HepG2 (cell line): ENCODE data around the gene PSMC3IP. TPM values are rescaled to one million over a fixed set of nuclear protein-coding genes. Genes with fewer than 3 reads are reported as not detected.

ENCODE experiments used
- AHR ChIP-seq: IDR thresholded peaks from 2 replicates; pipeline ENCODE4 v1.6.1; 2018; ENCODE audit warnings: missing genetic modification reagents, missing compliant biosample characterization
- ATAD3A ChIP-seq: sonication (generic); formaldehyde crosslinking; IDR thresholded peaks from 2 replicates; pipeline ENCODE4 v1.4.0; 2020; ENCODE audit warnings: missing genetic modification reagents
- CHD4 ChIP-seq: fragments of 200-600 bp; sonication (generic); IDR thresholded peaks from 2 replicates; pipeline ENCODE4 v1.7.0; 2017; ENCODE audit warnings: mild to moderate bottlenecking, low read length, borderline replicate concordance
- FOXO1 ChIP-seq: sonication (generic); formaldehyde crosslinking; IDR thresholded peaks from 2 replicates; pipeline ENCODE4 v1.4.0; 2020; ENCODE audit warnings: missing genetic modification reagents
- HNRNPK ChIP-seq: fragments of 200-400 bp; formaldehyde crosslinking; IDR thresholded peaks from 2 replicates; pipeline ENCODE4 v1.6.1; 2018; ENCODE audit warnings: low read length, low read depth, moderate library complexity, mild to moderate bottlenecking; ENCODE audit not compliant: poor library complexity, severe bottlenecking
- HOXA5 ChIP-seq: sonication (generic); formaldehyde crosslinking; IDR thresholded peaks from 2 replicates; pipeline ENCODE4 v1.4.0; 2020; ENCODE audit warnings: missing genetic modification reagents
- MIER2 ChIP-seq: IDR thresholded peaks from 2 replicates; pipeline ENCODE4 v1.6.1; 2016; ENCODE audit warnings: missing biosample characterization, missing genetic modification reagents
- MTF1 ChIP-seq: sonication (generic); formaldehyde crosslinking; IDR thresholded peaks from 2 replicates; pipeline ENCODE4 v1.5.0; 2020; ENCODE audit warnings: missing genetic modification reagents
- NCOA5 ChIP-seq: sonication (generic); formaldehyde crosslinking; IDR thresholded peaks from 2 replicates; pipeline ENCODE4 v1.4.0; 2020; ENCODE audit warnings: missing genetic modification reagents
- PITX1 ChIP-seq: sonication (generic); formaldehyde crosslinking; IDR thresholded peaks from 2 replicates; pipeline ENCODE4 v1.5.1; 2020; ENCODE audit warnings: mild to moderate bottlenecking, missing genetic modification reagents
- SATB2 ChIP-seq: sonication (generic); formaldehyde crosslinking; IDR thresholded peaks from 2 replicates; pipeline ENCODE4 v1.5.0; 2020; ENCODE audit warnings: missing genetic modification reagents
- SMAD1 ChIP-seq: sonication (generic); formaldehyde crosslinking; IDR thresholded peaks from 2 replicates; pipeline ENCODE4 v1.4.0; 2020; ENCODE audit warnings: missing genetic modification reagents, low read depth, mild to moderate bottlenecking, borderline replicate concordance
- SNAPC2 ChIP-seq: sonication (generic); formaldehyde crosslinking; IDR thresholded peaks from 2 replicates; pipeline ENCODE4 v1.8.1; 2022; ENCODE audit warnings: mild to moderate bottlenecking, missing genetic modification reagents
- TCF7L2 ChIP-seq: IDR thresholded peaks from 2 replicates; pipeline ENCODE4 v1.6.1; 2011; ENCODE audit warnings: mild to moderate bottlenecking, low read depth, low read length, moderate library complexity
- THYN1 ChIP-seq: sonication (generic); formaldehyde crosslinking; IDR thresholded peaks from 2 replicates; pipeline ENCODE4 v1.8.1; 2023; ENCODE audit warnings: low read depth, mild to moderate bottlenecking, moderate library complexity, missing genetic modification reagents, borderline replicate concordance
- ZNF121 ChIP-seq: sonication (generic); formaldehyde crosslinking; IDR thresholded peaks from 2 replicates; pipeline ENCODE4 v1.5.0; 2020; ENCODE audit warnings: mild to moderate bottlenecking, missing genetic modification reagents
- ZNF30 ChIP-seq: sonication (generic); formaldehyde crosslinking; IDR thresholded peaks from 2 replicates; pipeline ENCODE4 v1.5.0; 2020; ENCODE audit warnings: mild to moderate bottlenecking, missing genetic modification reagents
- ZNF333 ChIP-seq: sonication (generic); formaldehyde crosslinking; IDR thresholded peaks from 2 replicates; pipeline ENCODE4 v1.4.0; 2020; ENCODE audit warnings: mild to moderate bottlenecking, missing genetic modification reagents, borderline replicate concordance
- ZNF672 ChIP-seq: sonication (generic); formaldehyde crosslinking; IDR thresholded peaks from 2 replicates; pipeline ENCODE4 v1.8.1; 2022; ENCODE audit warnings: missing genetic modification reagents
- ZNF879 ChIP-seq: sonication (generic); formaldehyde crosslinking; IDR thresholded peaks from 2 replicates; pipeline ENCODE4 v1.8.1; 2023; ENCODE audit warnings: missing genetic modification reagents
- polyA plus RNA-seq, 8 experiments: library from polyadenylated mRNA; depleted of rRNA in 3 of 8; stranded (reverse) in 7 of 8; unstranded in 1 of 8; fragments of >200 nt; fragmentation: Illumina TruSeq in 4 of 8; extraction: Trizol in 4 of 8; gene quantifications; 2 replicates each; pipeline versions ENCODE4 v1.2.1 to v1.2.3, GENCODE V29; 2011 to 2016; ENCODE audit warnings: low read depth in 4 of 8, missing spikeins in 1 of 8, mixed read lengths in 1 of 8; ENCODE audit not compliant: insufficient read depth in 1 of 8
- total RNA-seq, 5 experiments: library from RNA; depleted of rRNA; stranded (reverse); fragments of >200 nt; fragmentation: Illumina TruSeq; extraction: Trizol; gene quantifications; 2 replicates each; pipeline ENCODE4 v1.2.3, GENCODE V29; 2016; ENCODE audit warnings: low read depth in 1 of 5
- TF ChIP-seq, protein P1 (sequence below): sonication (generic); formaldehyde crosslinking; IDR thresholded peaks from 2 replicates; pipeline ENCODE4 v1.5.0; 2020; ENCODE audit warnings: missing genetic modification reagents, mild to moderate bottlenecking, borderline replicate concordance
- TF ChIP-seq, protein P2 (sequence below): sonication (generic); formaldehyde crosslinking; IDR thresholded peaks from 2 replicates; pipeline ENCODE4 v1.5.0; 2020; ENCODE audit warnings: mild to moderate bottlenecking, low read depth, missing genetic modification reagents, borderline replicate concordance
- TF ChIP-seq, protein P3 (sequence below): sonication (generic); formaldehyde crosslinking; IDR thresholded peaks from 2 replicates; pipeline ENCODE4 v1.8.1; 2022; ENCODE audit warnings: mild to moderate bottlenecking, missing genetic modification reagents
- TF ChIP-seq, protein P4 (sequence below): sonication (generic); IDR thresholded peaks from 2 replicates; pipeline ENCODE4 v1.6.1; 2016; ENCODE audit warnings: low read depth, borderline replicate concordance
- TF ChIP-seq, protein P5 (sequence below): sonication (generic); formaldehyde crosslinking; IDR thresholded peaks from 2 replicates; pipeline ENCODE4 v1.4.0; 2020; ENCODE audit warnings: missing genetic modification reagents

PSMC3IP gene
- total and polyA plus RNA-seq, 2 of the 13 experiments (the other 11 are each of a cell fraction or from before 2014, with no cell fraction given) = 6.5 to 22.4 TPM

DNA sequence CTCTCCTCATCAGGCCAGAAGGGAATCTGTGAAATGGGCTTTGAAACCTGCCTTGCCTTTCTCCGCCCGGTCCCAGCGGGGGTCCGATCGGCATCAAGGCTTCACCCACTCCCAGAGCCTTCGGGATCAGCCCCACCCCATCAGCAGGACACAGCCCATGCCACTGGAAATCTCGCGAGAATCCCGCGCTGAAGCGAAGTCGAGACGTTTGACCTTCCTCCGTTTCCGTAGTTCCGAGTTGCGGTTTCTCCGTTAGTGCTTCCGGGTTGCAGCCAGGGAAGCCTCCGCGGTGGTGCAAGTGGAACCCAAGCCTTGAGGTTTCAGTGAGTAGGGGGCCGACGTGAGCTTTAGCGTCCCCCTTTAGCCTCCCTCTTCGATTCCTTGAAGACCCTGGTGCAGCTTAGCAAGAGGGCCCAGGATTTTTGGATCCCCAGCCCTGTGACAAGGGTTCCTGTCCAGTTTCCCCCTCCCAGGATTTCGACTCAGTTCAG is 15.6 kb downstream of the PSMC3IP start, which contains the start of gene COASY (continued):
- TF ChIP-seq, protein P1, sequence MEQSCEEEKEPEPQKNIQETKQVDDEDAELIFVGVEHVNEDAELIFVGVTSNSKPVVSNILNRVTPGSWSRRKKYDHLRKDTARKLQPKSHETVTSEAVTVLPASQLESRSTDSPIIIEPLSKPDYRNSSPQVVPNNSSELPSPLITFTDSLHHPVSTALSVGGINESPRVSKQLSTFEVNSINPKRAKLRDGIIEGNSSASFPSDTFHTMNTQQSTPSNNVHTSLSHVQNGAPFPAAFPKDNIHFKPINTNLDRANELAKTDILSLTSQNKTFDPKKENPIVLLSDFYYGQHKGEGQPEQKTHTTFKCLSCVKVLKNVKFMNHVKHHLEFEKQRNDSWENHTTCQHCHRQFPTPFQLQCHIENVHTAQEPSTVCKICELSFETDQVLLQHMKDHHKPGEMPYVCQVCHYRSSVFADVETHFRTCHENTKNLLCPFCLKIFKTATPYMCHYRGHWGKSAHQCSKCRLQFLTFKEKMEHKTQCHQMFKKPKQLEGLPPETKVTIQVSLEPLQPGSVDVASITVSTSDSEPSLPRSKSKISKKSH (CRISPR knock-in tag) = peak; percentile 78; the same call in 1 of the 2 replicates
- TF ChIP-seq THYN1 (CRISPR knock-in tag) (no peak), AHR (no peak; the same call in 1 of the 2 replicates), SMAD1 (CRISPR knock-in tag) (0 out of 2 replicates have a peak, but pooled peaks have one; percentile 30), MIER2 (CRISPR knock-in tag) (0 out of 2 replicates have a peak, but pooled peaks have one; percentile 75), HNRNPK (no peak), ZNF121 (CRISPR knock-in tag) (no peak), NCOA5 (CRISPR knock-in tag) (no peak), FOXO1 (CRISPR knock-in tag) (peak; percentile 70), CHD4 (peak; percentile 3; the same call in 1 of the 2 replicates), TCF7L2 (no peak), ZNF672 (CRISPR knock-in tag) (no peak), ZNF30 (CRISPR knock-in tag) (no peak), PITX1 (CRISPR knock-in tag) (peak; percentile 70; the same call in 1 of the 2 replicates), ZNF879 (CRISPR knock-in tag) (0 out of 2 replicates have a peak, but pooled peaks have one; percentile 85), SATB2 (CRISPR knock-in tag) (no peak), ATAD3A (CRISPR knock-in tag) (no peak), ZNF333 (CRISPR knock-in tag) (no peak; the same call in 1 of the 2 replicates), HOXA5 (CRISPR knock-in tag) (peak; percentile 78; the same call in 1 of the 2 replicates), MTF1 (CRISPR knock-in tag) (no peak; the same call in 1 of the 2 replicates), SNAPC2 (CRISPR knock-in tag) (peak; percentile 24; the same call in 1 of the 2 replicates)
- TF ChIP-seq, protein P2, sequence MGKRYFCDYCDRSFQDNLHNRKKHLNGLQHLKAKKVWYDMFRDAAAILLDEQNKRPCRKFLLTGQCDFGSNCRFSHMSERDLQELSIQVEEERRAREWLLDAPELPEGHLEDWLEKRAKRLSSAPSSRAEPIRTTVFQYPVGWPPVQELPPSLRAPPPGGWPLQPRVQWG (CRISPR knock-in tag) = no peak
- TF ChIP-seq, protein P3, sequence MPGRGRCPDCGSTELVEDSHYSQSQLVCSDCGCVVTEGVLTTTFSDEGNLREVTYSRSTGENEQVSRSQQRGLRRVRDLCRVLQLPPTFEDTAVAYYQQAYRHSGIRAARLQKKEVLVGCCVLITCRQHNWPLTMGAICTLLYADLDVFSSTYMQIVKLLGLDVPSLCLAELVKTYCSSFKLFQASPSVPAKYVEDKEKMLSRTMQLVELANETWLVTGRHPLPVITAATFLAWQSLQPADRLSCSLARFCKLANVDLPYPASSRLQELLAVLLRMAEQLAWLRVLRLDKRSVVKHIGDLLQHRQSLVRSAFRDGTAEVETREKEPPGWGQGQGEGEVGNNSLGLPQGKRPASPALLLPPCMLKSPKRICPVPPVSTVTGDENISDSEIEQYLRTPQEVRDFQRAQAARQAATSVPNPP (CRISPR knock-in tag) = no peak
- TF ChIP-seq, protein P4, sequence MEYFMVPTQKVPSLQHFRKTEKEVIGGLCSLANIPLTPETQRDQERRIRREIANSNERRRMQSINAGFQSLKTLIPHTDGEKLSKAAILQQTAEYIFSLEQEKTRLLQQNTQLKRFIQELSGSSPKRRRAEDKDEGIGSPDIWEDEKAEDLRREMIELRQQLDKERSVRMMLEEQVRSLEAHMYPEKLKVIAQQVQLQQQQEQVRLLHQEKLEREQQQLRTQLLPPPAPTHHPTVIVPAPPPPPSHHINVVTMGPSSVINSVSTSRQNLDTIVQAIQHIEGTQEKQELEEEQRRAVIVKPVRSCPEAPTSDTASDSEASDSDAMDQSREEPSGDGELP = peak; percentile 75
- TF ChIP-seq, protein P5, sequence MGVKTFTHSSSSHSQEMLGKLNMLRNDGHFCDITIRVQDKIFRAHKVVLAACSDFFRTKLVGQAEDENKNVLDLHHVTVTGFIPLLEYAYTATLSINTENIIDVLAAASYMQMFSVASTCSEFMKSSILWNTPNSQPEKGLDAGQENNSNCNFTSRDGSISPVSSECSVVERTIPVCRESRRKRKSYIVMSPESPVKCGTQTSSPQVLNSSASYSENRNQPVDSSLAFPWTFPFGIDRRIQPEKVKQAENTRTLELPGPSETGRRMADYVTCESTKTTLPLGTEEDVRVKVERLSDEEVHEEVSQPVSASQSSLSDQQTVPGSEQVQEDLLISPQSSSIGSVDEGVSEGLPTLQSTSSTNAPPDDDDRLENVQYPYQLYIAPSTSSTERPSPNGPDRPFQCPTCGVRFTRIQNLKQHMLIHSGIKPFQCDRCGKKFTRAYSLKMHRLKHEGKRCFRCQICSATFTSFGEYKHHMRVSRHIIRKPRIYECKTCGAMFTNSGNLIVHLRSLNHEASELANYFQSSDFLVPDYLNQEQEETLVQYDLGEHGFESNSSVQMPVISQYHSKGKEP (CRISPR knock-in tag) = no peak
